OCI-LY3 (cell line): ENCODE measurements around the gene DOCK9.

Source experiments
- EZH2phosphoT487 ChIP-seq: fragments of 200-600 bp; shearing (Covaris generic); IDR thresholded peaks from 2 replicates; pipeline ENCODE4 v1.6.1; 2018; ENCODE audit warnings: antibody characterized with exemption, mixed run types, low read depth
- TF ChIP-seq, protein P1 (sequence below): fragments of 200-600, 300-600 bp; sonication (generic); IDR thresholded peaks from 2 replicates; pipeline ENCODE4 v1.5.1; 2014; ENCODE audit warnings: antibody characterized with exemption, low read length, low read depth

DNA sequence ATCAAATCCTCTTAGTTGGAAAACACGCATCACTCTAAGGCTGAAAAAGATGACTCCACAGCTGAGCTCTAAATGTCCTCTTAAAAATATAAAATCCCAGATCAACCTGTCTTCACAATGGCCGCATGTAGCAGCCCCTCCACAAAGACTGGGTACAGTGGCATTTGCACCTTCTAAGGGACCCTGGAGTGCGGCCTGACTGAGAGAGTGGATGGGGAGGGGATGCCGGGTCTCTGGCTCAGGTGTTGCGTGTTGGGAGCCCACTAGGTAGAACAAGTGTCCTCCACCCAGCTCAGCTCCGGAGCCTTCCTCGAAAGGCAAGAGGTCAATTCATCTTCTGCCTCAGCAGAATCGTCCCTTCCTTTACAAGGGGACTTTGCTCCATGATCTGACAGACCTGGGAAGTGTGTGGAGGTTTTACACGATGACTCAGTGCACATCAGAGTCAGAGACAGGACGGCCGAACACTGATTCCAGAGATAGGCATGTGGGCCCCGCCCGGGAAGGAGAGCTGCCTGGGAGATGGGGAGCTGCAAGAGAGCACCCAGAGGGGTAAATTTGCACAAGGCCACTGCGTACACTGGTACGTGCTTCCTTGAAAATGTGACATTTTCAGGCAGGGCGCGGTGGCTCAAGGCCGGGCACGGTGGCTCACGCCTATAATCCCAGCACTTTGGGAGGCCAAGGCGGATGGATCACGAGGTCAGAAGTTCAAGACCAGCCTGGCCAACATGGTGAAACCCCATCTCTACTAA, 201.8 kb downstream of the DOCK9 start:
- TF ChIP-seq, protein P1, sequence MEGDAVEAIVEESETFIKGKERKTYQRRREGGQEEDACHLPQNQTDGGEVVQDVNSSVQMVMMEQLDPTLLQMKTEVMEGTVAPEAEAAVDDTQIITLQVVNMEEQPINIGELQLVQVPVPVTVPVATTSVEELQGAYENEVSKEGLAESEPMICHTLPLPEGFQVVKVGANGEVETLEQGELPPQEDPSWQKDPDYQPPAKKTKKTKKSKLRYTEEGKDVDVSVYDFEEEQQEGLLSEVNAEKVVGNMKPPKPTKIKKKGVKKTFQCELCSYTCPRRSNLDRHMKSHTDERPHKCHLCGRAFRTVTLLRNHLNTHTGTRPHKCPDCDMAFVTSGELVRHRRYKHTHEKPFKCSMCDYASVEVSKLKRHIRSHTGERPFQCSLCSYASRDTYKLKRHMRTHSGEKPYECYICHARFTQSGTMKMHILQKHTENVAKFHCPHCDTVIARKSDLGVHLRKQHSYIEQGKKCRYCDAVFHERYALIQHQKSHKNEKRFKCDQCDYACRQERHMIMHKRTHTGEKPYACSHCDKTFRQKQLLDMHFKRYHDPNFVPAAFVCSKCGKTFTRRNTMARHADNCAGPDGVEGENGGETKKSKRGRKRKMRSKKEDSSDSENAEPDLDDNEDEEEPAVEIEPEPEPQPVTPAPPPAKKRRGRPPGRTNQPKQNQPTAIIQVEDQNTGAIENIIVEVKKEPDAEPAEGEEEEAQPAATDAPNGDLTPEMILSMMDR, result no peak
- no peak for TF ChIP-seq EZH2phosphoT487
